Transverse colon (tissue), 4 donors: ENCODE measurements around the gene BBX. TPM values are rescaled to one million over a fixed set of nuclear protein-coding genes. Genes with fewer than 3 reads are reported as not detected.

Experiments
- DNase-seq: peaks from one replicate; pipeline ENCODE4 v3.0.0-alpha.2; 2019
- H3K27ac ChIP-seq, 4 donors: fragments of 200-600 bp; sonication (generic); 2 replicates each; pipeline ENCODE4 v1.5.1; 2016 to 2018; ENCODE audit warnings: inconsistent platforms in 4 of 4
- H3K27me3 ChIP-seq: fragments of 200-600 bp; sonication (generic); 2 replicates; pipeline ENCODE4 v1.5.1; 2017; ENCODE audit warnings: inconsistent platforms
- H3K36me3 ChIP-seq, 4 donors: fragments of 200-600 bp; sonication (generic); 2 replicates each; pipeline ENCODE4 v1.5.1; 2017 to 2019; ENCODE audit warnings: inconsistent platforms in 4 of 4
- H3K4me1 ChIP-seq, 4 donors: fragments of 200-600 bp; sonication (generic); 2 replicates each; pipeline ENCODE4 v1.5.1; 2017 to 2020; ENCODE audit warnings: inconsistent platforms in 4 of 4
- H3K4me3 ChIP-seq, 4 donors: fragments of 200-600 bp; sonication (generic); 1 replicate in 1 of 4; 2 replicates in 3 of 4; pipeline versions ENCODE4 v1.5.1 to v1.6.1; 2017 to 2019; ENCODE audit warnings: inconsistent platforms in 4 of 4
- H3K9me3 ChIP-seq, 2 donors: fragments of 200-600 bp; sonication (generic); 2 replicates each; pipeline ENCODE4 v1.5.1; 2017 to 2019; ENCODE audit warnings: inconsistent platforms in 2 of 2
- EP300 ChIP-seq: sonication (generic); formaldehyde crosslinking; IDR thresholded peaks from one replicate; pipeline ENCODE4 v1.6.1; 2017; ENCODE audit warnings: antibody characterized with exemption, low read depth
- POLR2A ChIP-seq: fragments of 450-650 bp; IDR thresholded peaks from one replicate; pipeline ENCODE4 v1.6.1; 2016; ENCODE audit warnings: antibody characterized with exemption, mild to moderate bottlenecking, moderate library complexity
- POLR2AphosphoS5 ChIP-seq, 3 donors: sonication (generic); formaldehyde crosslinking; IDR thresholded peaks; one replicate each; pipeline ENCODE4 v1.6.1; 2016; ENCODE audit warnings: antibody characterized with exemption in 3 of 3
- WGBS, 2 donors: methylation state at CpG; one replicate each; pipeline ENCODE4 v1.1.5; 2018; ENCODE audit warnings: low coverage in 1 of 2; 5-methylcytosine and 5-hydroxymethylcytosine counted together
- in situ Hi-C, 4 donors: fragments of 200-750 bp; cut with MboI; loops; one replicate each; pipeline versions ENCODE4 v1.15.0 to v1.15.1; 2017; ENCODE audit warnings: low sequenced_read_pairs in 3 of 4, low pct_ligation_motif_present in 1 of 4, low pct_unique_long_range_greater_than_20kb in 1 of 4
- intact Hi-C: fragments of 100-400 bp; cut with DNase I; formaldehyde crosslinking; loops from one replicate; pipeline ENCODE4 v1.15.1; 2023; ENCODE audit warnings: low total_unique reads
- total RNA-seq, 4 donors: library from RNA; depleted of rRNA; stranded (reverse); fragments of >200 nt; gene quantifications; one replicate each; pipeline ENCODE4 v1.1.0, GENCODE V29; 2016
- TF ChIP-seq, protein P1 (sequence below), 5 experiments: fragments of 200-600 bp in 3 of 5; fragments of 450-650 bp in 2 of 5; sonication (generic) in 3 of 5; IDR thresholded peaks; 1 replicate in 2 of 5; 2 replicates in 3 of 5; pipeline ENCODE4 v1.5.1; 2016 to 2017; ENCODE audit warnings: antibody characterized with exemption in 5 of 5, inconsistent platforms in 3 of 5, mild to moderate bottlenecking in 2 of 5, moderate library complexity in 1 of 5

The BBX gene
- total RNA-seq, 4 donors from 2014 or later, result 22.5 to 39.6 (median 33.1) TPM

GRCh38 chr3:107847791-107848190, 325.0 kb downstream of the BBX start:
- intact Hi-C loops, result no loop called here

GRCh38 chr3:107848351-107848915, 325.7 kb downstream of the BBX start:
- no peak for DNase-seq
- intact Hi-C loops (no loop called here), in situ Hi-C loops (loop anchor here in 1 of 4 donors (10.0 kb wide), 1 partner anchor 614 kb away; no protein-coding TSS in a partner anchor)
- H3K27ac ChIP-seq, result no peak overlapping the region
- TF ChIP-seq EP300 (no peak), POLR2AphosphoS5 (IDR thresholded peaks at IDR 0.05) (no peak), POLR2A (no peak)
- TF ChIP-seq, protein P1, sequence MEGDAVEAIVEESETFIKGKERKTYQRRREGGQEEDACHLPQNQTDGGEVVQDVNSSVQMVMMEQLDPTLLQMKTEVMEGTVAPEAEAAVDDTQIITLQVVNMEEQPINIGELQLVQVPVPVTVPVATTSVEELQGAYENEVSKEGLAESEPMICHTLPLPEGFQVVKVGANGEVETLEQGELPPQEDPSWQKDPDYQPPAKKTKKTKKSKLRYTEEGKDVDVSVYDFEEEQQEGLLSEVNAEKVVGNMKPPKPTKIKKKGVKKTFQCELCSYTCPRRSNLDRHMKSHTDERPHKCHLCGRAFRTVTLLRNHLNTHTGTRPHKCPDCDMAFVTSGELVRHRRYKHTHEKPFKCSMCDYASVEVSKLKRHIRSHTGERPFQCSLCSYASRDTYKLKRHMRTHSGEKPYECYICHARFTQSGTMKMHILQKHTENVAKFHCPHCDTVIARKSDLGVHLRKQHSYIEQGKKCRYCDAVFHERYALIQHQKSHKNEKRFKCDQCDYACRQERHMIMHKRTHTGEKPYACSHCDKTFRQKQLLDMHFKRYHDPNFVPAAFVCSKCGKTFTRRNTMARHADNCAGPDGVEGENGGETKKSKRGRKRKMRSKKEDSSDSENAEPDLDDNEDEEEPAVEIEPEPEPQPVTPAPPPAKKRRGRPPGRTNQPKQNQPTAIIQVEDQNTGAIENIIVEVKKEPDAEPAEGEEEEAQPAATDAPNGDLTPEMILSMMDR (IDR thresholded peaks at IDR 0.05), result no peak
- no peaks in the 10 kb centered on the region for H3K9me3 ChIP-seq
- no peaks in the 10 kb centered on the region for H3K36me3 ChIP-seq
- 86 to 87% methylated on average over 4 to 5 of the region's 5 CpGs for WGBS, 2 donors
- H3K27me3 ChIP-seq, result no peaks in the 10 kb centered on the region
- H3K4me1 ChIP-seq, result no peaks in the 10 kb centered on the region
- no peak overlapping the region for H3K4me3 ChIP-seq

More at GRCh38 chr3:107847791-107848190, 325.0 kb downstream of the BBX start:
- Histone ChIP-seq H3K4me1 (no peaks in the 10 kb centered on the region), H3K27me3 (no peaks in the 10 kb centered on the region), H3K4me3 (no peak overlapping the region), H3K27ac (no peak overlapping the region), H3K36me3 (no peaks in the 10 kb centered on the region), H3K9me3 (no peaks in the 10 kb centered on the region)
- no peak for DNase-seq
- WGBS, 2 donors, result 81 to 82% methylated on average over 3 to 8 of the region's 8 CpGs
- no peak for TF ChIP-seq EP300
- TF ChIP-seq, protein P1 (IDR thresholded peaks at IDR 0.05), result no peak
- no peak for TF ChIP-seq POLR2AphosphoS5 (IDR thresholded peaks at IDR 0.05)
- no peak for TF ChIP-seq POLR2A
- in situ Hi-C loops, result loop anchor here in 1 of 4 donors (10.0 kb wide), 1 partner anchor 613 kb away; no protein-coding TSS in a partner anchor

DNA sequence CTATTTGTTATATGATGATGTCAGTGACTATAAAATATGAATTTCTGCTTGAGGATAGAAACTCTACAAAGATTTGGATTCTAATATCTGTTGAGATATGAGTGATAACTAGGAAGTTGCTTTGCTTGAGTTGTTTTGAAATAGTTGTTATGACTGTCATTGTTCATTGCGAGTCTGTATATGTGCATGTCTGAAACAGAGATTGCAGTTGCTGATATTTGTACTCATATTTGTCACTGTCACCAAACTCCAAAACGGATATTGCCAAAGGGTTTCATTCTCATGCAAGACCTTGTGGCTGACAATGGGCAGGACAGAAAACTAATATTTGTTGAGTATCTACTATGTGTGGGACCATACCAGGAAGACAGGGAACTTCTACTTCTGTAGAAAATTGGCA, 327.9 kb downstream of the BBX start:
- no peaks in the 10 kb centered on the region for H3K36me3 ChIP-seq
- in situ Hi-C loops, result no loop called here
- no peaks in the 10 kb centered on the region for H3K9me3 ChIP-seq

GRCh38 chr3:107853821-107854220, 331.1 kb downstream of the BBX start:
- no peak for DNase-seq
- intact Hi-C loops (no loop called here), in situ Hi-C loops (no loop called here)
- no peaks in the 10 kb centered on the region for H3K4me1 ChIP-seq
- H3K27me3 ChIP-seq, result no peaks in the 10 kb centered on the region
- H3K9me3 ChIP-seq, result no peaks in the 10 kb centered on the region
- TF ChIP-seq EP300 (no peak), POLR2AphosphoS5 (IDR thresholded peaks at IDR 0.05) (no peak), POLR2A (no peak)
- TF ChIP-seq, protein P1 (IDR thresholded peaks at IDR 0.05), result no peak
- H3K36me3 ChIP-seq, result no peaks in the 10 kb centered on the region
- no peak overlapping the region for H3K4me3 ChIP-seq
- H3K27ac ChIP-seq, result no peak overlapping the region

More for the DNA sequence above, 327.9 kb downstream of the BBX start:
- Histone ChIP-seq H3K27me3 (no peaks in the 10 kb centered on the region), H3K27ac (no peak overlapping the region), H3K4me1 (no peaks in the 10 kb centered on the region), H3K4me3 (no peak overlapping the region)
- 82 to 89% methylated on average over 2 of the region's 2 CpGs for WGBS, 2 donors
- TF ChIP-seq, protein P1 (IDR thresholded peaks at IDR 0.05), result no peak
- TF ChIP-seq POLR2AphosphoS5 (IDR thresholded peaks at IDR 0.05) (no peak), POLR2A (no peak)
- intact Hi-C loops, result no loop called here
- no peak for DNase-seq
